GM21786 (cell line): ENCODE data around the gene PRDM5.

ENCODE experiments used
- ATAC-seq: cut with Tn5 transposase; IDR thresholded peaks from one replicate; pipeline ENCODE4 v1.9.1; 2021; ENCODE audit not compliant: unreplicated experiment

PRDM5 gene

DNA sequence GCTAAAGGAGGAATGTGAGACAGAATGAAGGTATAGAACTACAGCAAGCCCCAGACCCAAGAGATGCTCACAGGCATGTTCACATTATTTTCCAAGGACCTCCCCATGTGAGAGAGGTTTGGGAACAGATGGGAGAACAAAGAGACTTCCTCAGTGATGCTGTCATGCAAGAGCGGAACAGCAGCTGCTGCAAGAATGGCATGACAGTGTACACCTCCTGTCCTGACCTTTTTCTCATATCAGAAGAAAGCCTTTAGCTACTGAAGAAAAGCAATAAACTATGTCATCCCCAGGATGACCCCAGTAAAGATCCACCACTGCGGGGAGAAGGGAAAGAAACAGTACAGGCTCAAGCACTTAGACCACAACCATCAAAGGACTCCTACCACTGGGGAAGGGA lies 7.2 kb downstream of the PRDM5 start:
- ATAC-seq, result no peak

DNA sequence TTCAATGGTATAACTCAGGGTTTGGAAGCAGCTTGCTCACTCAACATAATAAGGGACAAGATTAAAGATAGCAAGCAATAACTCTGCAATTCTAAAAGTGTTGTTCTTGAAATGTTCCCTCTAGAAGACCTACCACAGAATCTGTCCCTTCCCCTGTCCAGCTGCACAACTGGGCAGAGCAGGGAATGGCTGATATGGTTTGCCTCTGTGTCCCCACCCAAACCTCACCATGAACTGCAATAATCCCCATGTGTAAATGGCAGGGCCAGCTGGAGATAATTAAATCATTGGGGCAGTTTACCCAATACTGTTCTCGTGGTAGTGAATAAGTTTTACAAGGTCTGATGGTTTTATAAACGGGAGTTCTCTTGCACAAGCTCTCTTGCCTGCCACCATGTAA lies 19.1 kb downstream of the PRDM5 start:
- no peak for ATAC-seq

DNA sequence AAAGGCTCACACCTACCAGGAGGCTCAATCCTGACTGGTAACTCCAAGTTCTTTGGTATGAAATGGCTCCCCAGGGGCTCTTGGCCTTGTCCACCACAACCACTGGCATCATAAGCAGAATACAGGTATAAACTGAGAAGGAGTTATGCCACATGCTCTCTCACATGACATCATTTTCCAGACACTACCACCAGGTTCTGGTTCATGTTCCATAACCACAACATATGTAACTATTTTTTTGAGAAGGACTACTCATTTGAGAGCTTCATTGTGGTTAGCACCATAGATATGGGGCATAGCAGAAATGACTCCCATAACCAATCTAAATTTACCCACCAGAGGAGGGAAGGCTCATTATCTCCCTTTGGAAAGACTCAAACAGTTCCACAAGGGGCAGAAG lies 19.6 kb downstream of the PRDM5 start:
- no peak for ATAC-seq

DNA sequence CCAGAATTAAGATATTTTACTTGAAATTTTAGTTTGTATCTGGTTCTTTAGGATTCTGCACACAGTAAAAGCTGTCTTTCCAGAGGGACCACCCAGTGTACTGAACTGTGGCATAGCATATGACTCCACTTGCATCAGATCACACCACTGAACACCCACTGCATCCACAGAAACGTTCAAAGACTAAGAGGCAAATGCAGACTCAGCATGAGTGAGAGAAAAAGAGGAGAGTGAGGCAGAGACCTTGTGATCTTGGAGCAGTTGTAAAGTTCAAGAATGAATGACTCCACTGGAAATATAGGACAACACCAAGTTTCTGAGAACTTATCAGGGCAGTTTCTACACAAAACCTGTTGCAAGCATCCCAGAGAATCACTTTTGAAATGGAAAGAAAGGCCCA lies 20.8 kb downstream of the PRDM5 start:
- no peak for ATAC-seq

DNA sequence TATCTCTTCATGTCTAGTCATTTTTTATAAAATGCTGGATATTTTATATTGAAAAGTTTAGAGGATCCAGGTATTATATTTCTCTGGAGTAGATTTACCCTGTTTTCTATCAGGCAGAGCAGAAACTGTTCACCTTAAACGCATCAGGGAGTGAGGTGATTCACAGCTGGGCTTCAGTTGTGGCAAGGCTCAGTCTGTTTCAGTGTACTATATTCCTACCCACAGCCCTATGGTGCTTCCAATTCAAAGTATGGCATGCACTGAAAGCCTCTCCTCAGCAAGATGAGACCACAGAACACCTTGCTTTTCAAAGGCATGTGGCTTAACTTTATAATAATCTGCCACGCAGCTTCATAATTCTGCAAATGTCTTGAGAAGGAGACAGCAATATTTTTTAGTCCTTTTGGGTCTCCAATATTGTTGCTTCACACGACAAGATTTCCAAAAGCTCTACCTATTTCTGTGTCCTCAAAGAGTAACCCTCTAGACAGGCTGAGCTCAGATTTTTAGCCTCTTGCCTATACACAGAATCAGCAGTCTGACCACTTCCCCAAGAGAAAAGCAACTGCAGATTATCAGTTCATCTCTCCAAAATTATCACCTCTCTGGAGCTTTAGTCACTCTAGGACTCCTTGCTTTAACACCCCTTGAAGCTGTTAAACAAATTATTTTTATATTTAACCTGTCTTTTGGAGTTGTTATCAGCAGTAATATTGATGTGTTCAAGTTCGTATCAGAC lies 24.4 kb downstream of the PRDM5 start:
- ATAC-seq, result no peak

DNA sequence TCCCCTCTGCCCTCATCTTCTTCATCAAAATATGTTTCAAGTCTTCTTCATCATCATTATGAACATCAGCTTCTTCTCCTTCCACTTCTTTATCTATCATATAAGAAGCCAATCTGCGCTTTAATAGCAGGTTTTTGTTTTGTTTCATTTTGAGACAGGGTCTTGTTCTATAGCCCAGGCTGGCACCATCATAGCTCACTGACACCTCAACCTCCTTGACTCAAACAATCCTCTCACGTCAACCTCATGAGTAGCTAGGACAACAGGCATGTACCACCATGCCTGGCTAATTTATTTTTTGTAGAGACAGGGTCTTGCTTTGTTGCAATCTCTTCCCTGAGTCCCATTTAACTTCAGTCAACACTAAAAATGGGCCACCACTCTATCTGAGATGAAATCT lies 27.0 kb downstream of the PRDM5 start:
- ATAC-seq, result no peak

DNA sequence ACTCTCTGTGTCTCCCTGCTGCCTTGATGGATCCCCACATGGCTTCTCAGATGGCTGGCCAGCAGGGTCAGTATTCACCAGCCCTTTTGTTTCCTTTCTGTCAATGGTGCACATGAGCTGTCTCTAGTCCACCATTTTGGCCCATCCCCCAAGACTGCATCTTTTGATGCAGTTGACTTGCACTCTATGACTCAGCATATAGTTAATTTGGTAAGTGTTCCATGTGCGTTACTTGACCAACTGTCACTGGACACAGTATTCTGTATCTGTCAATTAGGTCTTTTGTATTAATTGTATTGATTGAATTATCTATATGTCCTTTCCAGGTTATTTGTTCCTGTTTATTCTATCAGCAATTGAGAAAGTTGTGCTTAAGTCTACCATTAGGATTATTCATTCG lies 29.2 kb downstream of the PRDM5 start:
- ATAC-seq, result no peak

DNA sequence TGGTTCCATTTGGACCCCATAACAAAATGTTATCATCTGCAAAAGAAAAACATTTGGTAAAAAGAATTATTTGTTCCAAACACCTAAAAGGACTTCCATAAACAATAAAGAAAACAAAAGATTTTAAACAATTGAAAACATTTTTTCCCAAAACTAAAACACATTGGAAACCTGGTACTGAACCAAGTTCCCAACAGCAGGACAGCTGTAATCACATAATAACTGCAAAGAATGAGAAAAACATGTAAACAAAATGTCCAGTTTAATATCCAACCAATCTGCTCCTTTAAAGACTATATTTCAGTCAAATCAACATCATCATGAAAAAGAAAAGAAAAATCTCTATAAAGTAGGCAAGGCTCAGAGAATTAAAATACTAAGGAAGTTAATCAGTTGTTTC lies 36.3 kb downstream of the PRDM5 start:
- ATAC-seq, result no peak

DNA sequence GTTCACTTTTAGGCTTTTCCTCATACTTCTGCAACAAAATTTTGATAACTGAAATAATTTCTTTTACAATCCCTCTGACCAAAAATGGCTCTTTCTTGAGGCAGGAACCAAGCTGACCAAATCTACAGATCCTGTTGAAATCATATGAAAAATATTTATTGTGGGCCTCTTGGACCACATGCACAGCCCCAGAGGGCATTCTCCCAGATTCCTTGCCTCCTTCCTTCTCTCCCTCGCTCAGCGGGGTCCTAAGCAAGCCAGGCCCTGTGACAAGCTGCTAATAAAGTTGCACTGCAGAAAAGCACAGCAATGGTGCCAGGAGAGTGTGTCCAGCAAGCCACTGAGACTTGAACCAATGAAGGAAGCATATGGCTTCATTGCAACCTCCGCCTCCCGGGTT lies 40.7 kb downstream of the PRDM5 start:
- no peak for ATAC-seq

DNA sequence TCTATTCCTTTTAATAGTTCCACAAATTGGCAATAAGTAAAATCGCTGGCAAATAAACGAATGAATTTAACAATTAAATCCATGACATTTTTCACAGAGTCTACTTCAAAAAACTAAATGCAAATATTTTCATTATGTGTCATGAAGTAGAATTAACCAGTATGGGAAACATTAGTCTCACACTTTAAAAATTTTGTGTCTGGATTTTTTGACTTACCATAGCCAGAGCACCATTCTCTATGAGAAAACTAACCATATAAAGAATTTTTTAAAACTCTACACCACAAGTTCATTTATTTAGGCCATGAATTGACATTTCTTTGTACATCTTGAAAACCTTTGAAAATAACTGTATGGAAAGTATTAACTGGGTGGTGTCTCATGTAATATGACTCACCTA lies 41.2 kb downstream of the PRDM5 start:
- no peak for ATAC-seq

DNA sequence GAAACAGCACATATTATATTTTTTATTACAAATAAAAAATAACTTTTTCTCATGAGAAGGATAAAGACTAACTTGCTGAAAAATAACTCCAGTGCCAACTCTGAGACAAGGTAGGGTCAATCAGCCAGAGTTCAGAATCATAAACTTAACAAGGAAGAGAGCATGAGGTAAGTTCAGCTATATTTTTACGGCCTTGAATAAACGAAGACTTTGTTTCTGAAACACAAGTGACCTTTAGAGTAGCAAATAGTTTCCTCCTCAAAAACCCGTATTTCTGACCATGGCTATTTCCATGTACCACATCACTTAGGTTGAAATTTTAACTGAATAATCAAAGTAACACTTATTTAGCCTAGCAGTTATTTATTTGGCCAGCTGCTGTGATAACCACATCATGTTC lies 45.5 kb downstream of the PRDM5 start:
- ATAC-seq, result no peak

DNA sequence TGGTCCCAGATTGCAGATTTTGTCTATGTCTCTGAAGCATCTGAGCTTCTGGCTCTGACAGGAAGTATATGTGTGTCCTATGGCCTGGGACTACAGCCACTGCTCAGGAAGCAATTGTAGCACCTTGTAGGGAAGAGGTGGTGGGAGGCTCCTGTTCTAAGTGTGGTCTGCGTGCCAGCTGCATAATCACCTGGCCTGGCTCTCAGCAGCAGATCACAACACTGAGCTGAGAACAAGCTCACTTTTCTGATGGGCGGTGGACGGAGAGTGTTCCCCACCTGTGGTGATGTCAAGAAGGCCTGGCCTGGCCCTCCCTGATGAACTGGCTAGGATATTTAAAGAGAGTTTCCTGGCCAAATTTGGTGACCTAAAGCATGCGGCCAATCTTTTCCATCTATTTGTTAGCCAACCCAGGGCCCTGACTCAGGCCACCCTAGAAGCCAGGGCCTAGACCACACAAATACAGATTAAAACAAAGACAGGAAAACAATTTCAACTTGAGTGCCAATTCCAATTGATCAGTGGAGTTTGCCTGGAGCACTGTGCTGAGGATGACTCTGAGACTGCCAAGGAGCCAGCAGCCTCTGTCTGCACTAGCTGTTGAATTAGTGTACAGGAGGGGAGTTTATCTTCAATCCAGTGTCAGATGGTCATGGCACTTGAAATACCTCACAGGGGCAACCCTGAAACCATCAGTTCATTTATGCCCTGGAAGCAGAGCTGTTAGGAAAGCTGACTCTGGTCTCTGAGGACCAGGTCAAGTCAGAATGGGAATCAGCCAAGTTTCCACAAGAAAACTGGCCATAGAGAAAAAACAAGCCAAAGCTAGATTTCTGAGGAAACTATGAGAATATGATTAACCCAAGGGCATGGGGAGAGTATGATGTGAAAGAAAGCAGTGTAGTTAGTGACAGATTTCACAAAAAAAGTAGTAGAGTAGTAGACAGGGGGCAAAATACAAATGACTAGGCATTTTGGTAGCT lies 47.4 kb downstream of the PRDM5 start:
- no peak for ATAC-seq

DNA sequence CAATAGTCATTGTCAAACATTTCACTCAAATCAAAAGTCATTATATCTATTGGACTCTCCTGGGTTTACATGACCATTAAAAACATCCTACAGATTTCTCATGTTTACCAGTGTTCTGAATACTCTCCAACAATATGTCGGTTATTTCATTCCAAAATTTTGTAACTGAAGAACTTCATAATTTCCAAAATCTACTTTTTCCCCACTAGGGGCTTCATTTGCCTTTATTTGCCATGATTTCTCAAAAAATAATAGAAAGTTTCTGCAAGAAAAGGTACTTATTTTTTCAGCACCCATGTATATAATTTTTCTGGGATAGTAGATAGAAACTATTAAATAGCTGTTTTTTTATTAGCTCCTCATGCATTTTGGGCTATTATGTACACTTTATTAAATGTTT lies 49.0 kb downstream of the PRDM5 start:
- ATAC-seq, result no peak

DNA sequence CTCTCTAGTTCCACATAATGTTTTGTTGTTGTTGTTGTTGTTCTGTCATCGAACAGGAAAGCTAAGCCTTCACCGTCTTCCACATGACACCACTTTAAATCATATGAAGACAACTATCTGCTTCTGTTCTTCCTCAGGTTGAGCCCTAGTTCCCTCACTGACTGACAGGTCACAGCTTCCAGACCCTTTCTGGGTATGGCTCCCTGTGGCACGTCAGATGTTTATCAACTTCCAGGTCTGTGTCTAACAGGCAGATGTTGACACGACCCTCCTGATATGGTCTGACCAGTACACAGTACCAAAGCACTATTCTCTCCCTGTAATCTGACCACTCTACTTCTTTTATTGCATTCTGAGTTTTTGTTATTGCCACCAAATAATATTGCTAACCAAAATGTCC lies 51.4 kb downstream of the PRDM5 start:
- ATAC-seq, result no peak

DNA sequence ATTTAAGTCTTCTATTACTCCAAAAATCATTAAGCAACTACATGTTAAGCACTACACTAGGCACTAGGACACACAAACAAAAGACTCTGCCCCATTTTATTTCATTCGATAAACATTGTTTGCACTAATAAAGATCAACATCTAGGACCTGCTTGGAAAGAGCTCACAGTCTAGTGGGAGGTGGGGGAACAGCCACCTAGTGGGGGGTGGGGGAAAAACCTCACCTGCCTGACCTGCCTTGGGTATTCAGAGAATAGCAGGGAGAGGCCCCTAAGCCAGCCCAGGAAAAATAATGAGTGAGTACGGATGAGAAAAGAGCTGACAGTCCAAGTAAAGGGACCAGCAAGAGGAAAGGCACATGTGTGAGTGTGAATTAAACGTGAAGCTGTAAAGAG lies 52.2 kb downstream of the PRDM5 start:
- no peak for ATAC-seq

DNA sequence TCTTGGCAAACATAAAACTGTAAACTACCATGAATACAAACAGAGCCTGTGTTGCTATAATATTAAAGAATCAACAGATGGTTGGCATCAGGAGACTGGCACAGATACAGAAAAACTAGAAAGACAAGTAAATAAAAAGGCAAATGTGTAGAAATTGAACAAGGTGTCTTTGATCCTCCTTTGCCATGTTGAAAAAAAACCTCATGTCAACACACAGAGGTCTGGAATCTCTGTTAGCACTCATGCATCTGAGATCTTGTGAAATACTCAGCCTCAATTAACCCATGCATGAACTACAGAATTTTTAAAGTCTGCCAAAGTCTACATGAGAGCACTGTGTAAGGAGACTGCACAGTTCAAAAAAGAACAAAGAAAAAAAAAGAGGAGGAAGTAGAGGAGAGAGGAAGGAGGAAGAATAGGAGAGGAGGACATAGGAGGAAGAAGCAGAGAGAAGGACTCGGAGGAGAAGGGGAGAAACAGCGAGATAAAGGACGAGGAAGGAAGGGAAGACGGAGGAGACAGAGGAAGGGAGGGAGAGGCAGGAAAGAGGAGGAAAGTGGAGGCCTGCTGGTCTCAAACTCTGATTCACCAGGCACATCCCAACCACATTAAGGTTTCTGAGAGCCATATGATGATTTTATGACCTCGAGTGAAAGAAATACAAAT lies 52.8 kb downstream of the PRDM5 start:
- ATAC-seq, result no peak

DNA sequence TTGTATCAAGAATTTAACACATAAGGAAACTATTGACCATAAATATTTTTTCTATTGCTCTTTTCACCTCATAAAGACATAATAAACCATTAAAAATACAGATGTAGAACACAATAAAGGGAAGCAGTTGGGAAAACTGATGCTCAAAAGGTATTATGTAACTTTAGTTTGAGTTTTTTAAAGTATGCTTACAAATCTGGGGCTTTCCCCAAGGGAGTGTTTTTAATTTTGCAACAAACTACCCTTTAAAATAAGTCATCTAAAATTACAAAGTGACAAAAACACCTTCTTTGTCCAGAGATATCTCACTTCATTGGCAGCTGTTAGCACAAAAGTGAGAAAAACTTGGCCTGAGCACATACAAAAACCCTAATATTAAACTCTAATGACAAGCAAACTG lies 55.0 kb downstream of the PRDM5 start:
- no peak for ATAC-seq

DNA sequence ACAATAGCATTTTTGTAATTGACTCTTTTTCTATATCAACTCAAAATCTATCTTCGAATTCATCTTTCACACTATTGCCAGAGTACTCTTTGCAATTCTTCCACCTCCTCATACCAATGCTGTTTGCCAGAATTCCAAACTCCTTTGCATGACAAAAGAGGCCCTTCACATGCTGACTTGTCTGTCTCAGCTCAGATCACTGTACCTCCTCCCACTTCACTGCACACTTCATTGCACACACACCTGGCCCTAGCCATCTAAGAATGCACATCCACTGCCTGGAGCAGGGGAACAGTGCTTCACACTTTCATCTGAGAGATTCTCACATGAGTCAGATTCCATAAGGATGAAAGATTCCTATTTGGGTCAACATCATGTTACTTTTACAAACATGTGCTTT lies 56.5 kb downstream of the PRDM5 start:
- peak; percentile 51 for ATAC-seq

DNA sequence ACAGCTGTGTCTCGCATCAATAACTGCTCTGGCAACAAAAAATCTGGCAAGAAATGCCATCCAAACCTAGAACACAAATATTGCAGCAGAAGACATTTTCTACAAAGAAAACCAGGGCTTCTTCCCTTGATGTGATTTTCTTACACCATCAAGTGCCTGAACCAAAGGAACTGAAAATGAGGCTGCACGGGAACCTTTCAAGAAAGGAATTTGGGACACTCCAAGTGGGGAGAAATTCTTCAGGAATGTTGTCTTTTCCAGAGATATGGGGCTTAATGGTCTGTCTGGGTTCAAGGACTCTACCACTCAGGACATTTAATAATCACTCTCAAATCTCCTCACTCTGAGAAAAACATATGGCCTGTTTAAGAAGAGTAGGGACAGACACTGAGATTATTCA lies 57.6 kb downstream of the PRDM5 start:
- no peak for ATAC-seq

DNA sequence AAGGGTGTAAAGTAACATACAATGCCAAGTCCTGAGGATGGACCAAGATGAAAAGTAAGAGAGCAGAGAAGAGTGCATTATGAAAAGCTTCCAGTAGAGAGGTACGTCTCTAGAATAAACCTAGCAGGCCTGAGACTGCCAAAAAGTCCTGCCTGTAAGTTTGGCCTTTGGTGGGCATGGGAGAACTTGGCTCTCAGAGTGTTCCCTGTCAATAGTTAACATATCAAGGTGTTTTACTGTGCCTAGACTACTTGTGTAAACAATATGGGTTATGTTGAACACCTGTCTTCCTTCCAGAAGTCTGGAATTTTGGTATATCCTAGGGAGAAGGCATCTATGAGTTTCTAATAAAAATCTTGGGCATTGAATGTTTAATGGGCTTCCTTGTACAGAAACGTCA lies 60.1 kb downstream of the PRDM5 start:
- no peak for ATAC-seq

DNA sequence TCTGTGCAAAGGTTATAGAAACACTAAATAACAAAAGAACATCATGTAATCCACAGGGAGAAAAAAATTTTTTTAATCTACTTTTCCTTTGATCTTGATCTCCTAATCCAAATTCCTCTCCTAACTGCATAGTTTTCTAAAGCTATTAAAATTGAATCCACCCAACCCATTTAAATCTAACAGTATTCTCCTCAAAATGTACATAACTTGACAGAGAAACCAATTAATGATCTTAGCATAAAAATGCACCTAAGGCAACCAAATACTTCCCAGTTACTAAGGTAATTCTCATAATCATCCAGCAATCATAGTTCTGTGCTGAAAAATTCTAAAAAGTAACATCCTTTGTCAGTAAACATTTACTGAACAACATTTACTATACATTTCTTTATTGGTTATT lies 60.7 kb downstream of the PRDM5 start:
- no peak for ATAC-seq

DNA sequence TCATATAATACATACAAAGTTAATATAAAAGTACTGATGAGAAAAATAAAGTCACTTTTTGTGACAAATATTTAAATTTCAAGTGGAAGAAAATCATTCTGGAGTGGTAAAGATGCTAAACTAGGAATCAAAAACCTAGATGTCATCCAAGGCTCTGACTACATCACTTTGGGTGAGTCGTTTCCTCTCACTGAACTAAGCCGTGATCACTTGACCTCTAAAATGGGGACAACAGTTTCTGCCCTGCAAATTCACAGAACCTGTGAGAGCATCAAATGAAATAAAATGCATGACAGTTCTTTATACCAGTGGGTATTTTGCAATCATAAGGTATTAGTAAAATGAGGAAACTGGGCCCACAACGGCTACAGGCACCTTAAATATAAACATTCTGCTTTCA lies 63.8 kb downstream of the PRDM5 start:
- ATAC-seq, result no peak
